HG02642 (cell line): Measurements from ENCODE around the gene GPR39.

Experiments used
- ATAC-seq: cut with Tn5 transposase; IDR thresholded peaks from one replicate; pipeline ENCODE4 v1.9.1; 2021; ENCODE audit warnings: mild to moderate bottlenecking; ENCODE audit not compliant: unreplicated experiment, poor library complexity

Gene GPR39

DNA sequence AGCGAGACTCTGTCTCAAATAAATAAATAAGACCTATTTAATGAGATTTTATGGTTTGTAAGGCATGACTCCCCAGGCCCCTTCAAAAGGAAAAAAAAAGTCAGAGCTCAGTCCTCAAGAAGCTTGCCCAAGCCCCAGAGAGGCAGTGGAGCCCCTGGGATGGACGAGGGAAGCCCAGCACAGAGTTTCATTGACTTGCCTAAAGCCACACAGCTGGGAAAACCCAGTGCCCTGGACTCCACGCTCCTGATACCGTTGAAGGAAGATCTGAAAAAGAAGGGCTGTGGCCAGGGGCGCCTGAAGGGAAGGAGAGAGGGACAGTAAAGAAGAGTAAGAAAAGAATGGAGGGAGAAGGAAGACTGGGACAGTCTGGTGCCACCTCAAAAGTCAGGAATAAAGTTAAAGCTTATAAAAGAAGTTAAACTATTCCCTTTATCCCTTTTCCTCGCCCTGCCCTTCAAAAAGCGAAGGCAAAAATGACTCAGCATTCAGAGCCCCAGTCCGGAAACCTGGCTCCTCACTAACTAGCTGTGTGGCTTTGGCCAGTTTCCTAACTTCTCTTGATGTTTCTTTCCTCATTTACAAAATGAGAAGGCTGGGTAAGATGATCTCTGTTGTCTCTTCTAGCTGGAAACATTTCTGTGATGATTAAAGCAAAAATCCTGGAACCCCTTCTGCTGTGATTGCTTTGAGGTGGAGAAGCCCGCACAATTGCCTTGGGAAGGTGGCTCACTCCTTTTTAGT lies 206.7 kb downstream of the GPR39 start:
- ATAC-seq: no peak

DNA sequence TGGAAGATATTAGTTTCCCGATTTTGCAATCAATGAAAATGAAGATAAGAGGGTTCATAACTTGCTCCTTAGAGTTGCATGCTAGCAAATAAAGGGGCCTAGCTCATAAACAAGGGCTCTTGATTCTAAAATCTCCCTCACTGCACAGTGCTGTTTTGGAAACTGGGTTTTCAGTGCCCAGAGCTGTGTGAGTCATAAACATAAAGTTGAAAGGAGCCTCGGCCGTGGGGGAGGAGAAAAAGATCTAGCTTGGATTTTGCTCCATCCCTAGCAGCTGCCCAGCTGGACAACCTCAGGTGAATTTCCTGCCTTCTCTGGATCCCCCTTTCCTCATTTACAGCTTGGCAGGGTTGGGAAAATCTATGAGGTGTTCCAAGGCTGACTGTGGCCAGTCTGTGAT lies 210.9 kb downstream of the GPR39 start:
- no peak for ATAC-seq

DNA sequence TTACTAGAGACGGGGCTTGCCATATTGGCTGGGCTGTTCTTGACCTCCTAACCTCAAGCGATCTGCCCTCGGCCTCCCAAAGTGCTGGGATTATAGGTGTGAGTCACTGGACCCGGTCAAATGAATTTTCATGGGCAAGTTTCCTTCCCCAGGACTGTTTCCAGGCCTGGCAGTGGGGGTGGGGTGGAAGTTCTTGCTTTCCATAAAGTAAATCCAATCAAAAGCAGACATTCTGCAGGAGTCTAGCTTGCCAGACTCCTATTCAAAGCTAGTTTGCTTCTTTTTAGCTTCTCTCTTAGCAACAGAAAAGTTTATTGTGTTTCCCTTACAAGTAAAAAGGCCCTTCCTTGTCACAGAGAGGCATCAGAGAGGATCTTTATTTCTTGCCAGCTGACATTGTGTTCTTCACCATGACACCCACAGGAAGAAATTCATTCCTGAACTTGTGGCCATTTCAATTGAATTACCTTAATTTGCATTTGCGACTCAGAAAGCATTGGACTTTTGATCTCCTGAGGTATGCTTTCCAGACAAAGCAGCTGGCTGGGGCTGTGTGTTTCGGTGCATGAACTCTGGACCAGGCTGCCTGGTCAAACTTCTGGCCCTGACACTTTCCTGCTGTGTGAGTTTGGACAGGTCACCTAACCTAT lies 215.5 kb downstream of the GPR39 start:
- ATAC-seq: no peak

DNA sequence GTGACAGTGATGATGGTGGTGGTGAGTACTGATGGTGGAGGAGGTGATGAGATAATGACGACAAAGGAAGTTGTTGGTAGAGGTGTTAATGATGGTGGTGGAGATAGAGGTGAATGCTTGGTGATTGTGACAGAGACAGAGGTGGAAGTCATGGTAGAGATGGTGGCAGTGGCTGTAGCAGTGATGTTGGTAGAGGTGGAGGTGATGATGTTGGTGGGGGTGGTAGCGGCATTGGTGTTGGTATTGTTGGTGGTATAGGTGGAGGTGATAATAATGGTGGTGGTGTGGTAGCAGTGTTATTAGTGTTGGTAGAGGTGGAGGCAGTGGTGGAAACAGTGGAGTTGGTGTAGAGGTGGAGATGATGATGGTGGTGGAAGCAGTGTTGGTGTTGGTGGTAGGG lies 217.0 kb downstream of the GPR39 start:
- ATAC-seq: no peak

DNA sequence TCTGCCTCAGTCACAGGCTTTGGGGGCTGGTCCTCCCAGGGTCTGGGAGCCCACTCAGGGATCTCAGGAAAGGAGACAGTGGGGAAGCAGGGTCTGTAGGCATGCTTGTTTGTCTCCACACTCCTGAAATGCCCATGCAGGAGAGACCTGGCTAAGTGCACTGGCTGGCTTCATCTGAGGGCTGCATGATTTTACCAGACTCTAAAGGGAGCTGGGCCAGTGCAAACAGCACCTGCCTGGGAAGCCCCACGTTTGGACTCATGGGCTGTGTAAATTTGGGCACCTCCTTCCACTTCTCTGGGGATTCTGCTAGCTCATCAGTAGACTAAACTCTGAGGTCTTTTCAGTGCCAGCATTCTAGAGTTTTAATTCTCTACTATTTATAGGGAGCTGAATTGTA lies 219.7 kb downstream of the GPR39 start:
- no peak for ATAC-seq

DNA sequence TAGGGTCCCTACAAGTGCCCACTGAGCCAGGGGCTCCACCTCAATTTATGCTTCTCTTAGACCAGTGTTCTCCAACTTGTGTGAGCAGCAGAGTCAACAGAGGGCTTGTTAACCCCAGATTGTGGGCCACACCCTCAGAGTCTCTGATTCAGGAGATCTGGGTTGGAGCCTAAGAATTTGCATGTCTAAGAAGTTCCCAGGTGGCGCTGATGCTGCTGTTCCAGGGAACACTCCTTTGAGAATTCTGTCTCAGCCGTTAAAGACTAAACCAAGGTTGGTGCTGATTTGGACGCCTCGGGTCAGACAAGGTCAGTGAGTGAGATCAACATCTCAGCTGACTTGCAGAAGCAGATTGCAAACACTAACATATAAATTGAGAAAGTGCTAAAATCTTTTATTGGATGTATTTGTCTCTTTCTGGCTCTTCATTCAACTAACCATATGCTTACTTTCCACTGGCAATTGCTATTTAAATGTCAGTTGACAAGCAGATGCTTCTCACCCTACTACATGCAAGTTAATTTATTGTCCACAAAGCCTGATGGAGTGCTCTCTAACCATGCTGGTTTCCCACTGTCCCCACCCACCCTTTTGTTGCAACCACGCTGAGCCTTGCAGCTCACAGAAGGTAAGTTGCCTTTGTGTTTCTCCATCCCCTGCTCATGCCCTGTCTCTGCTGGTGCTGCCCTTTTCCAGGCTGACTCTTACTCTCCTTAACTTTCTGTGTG lies 221.9 kb downstream of the GPR39 start:
- ATAC-seq: no peak

DNA sequence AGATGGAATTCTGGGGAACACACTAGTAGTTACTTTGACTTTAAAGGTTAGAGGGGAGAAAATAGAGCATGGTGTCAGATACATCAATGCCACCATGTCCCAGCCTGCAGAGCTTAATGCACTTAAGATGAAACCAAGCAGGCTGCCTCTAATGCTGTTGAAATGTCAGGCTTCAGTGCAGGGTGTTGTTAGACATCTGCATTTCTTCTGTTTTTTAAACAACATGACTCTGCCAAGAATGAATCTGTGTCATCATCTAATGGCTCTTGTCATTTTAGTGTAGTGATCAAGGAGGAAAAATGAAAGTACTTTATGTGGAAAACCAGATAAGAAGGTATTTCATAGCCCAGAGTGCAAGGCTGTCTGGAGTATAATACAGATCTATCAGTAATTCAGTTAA lies 223.5 kb downstream of the GPR39 start:
- no peak for ATAC-seq

DNA sequence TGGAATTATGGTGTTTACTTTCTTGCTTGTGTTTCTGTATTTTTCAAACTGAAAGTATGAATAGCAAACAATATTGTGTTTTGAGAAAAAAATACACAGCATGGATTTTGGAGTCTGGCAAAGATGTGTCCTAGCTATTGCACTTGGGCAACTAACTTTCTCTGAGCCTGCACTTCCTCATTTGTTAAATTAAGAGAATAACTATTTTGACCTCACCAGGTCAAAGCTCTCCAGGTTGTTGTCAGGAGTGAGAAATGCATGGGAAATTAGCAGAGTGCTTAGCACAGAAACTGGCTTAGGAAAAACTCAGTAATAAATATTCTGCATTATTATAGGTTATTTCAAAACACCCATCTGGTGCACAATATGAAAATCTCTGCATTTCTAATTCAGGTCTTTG lies 225.2 kb downstream of the GPR39 start:
- ATAC-seq: no peak

DNA sequence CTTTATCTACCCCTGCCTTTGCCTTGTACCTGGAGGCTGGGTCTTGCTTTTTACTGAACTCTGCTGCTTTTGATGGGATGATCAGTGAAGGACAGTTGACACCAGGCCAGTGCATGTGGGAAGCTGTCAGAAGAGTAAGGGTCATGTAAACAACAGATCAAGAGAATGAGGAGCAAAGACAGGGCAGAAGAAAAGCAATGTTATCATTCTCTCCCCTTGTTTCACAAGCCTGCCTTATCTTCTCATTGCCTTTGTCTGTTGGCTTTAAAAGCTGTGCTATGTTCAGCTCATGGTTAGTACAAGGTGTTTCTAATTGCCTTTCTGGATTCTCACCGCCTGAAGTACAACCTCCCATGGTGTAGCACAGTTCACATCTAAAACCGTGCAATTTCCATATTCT lies 225.8 kb downstream of the GPR39 start:
- no peak for ATAC-seq

DNA sequence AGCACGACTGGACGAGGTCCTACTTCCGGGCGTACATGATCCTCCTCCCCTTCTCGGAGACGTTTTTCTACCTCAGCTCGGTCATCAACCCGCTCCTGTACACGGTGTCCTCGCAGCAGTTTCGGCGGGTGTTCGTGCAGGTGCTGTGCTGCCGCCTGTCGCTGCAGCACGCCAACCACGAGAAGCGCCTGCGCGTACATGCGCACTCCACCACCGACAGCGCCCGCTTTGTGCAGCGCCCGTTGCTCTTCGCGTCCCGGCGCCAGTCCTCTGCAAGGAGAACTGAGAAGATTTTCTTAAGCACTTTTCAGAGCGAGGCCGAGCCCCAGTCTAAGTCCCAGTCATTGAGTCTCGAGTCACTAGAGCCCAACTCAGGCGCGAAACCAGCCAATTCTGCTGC lies 228.6 kb downstream of the GPR39 start:
- no peak for ATAC-seq

DNA sequence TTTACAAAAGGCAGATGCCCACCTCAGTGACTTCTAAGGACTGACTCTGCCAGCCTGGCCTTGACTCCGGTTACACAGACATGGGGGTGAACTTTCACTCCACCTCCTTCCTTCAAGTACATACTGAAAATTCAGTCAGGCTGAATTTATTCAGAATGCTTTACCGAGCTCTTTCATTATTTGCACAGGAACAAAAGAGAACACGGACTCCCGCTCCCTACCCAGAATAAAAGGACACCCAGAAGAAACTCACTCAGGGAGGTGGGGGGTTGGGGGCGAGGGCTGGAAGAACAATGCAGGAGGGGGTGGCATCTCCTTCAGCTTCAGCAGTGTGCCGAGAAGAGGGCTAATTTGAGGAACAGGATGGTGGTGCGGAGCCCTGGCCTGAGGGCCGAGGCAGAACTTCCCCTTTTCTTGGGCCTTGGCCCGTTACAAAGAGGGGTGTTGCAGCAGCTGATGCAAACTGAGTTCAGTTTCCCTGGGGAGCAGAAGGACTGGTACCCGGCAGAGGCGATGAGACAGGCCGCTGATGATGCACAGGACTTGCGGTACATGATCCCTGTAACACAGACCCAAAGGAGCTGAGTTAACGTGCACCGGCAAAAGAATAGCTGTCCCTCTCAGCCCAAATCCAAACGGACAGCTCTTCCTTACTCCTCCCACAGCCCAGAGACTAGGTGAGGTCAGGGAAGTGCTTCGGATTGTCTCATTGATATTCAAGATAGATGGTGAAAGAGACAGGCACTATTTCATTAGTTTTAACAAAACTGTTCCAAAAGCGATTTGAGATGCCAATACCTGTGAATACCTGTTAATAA lies 229.3 kb downstream of the GPR39 start:
- ATAC-seq: no peak

DNA sequence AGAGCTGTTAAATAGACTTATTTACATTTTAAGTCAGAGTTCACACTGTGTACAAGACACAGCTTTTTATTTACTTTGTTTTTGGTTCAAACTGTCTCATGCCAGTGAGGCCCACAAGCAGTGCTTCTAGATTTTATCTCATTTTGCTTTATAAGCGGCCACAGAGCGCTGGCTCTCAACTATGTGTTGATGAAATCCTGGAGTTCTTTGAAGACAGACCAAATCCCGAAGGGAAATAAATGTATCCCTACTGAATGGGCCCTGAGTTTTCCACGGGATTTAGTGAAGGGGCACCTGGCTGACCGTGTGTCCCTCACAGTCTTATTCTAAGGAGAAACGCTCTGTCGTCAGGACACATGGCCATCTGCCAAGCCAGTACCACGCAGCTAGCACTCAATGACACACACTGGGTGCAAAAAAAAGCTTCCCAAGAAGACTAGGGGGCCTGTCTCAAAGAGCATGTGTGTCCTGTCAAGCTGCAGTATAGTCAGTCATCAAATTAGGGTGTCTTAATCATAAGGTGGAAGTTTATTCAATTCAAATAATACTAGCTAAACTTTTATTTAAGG lies 230.0 kb downstream of the GPR39 start:
- no peak for ATAC-seq

DNA sequence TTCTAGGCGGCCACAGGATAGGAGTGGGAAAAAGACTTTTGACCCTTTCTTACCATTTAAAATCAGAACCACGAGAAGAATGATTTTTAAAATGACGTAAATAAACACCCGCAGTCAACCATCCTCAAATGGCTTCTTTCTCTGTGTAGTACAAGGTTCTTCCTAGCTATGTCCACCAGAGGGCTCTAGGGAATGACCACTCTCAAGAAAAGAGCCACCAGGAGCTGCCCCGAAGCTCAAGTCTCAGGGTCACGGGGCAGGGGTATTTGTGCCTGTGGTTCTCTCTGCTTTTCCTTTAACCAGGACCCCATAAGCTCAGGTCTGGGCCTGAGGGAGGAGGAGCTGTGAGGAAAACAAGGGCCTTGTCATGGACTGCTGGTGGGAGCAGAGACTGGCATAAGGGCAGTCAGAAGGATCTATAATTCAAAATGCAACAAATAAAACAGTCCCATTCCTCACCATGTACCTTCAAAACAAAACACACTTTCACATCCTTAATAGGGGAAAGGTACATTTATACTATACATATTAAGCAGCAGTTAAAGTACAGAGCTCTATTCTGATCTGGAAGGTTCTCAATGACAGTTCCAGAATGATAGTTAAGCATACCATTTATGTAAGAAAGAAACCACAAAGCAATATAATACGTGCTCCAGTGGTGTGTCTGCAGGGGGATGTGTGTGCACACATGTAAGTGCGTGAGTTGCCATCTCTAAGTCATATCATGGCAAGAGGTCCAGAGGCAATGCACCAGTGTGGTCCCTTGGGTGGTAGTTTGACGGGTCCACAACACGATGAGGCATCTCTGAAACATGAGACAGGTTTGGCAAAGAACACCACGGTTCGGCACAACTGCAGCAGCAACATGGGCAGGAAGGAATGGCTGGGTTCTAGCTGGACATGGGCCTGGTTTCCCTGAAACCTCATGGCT lies 234.8 kb downstream of the GPR39 start:
- ATAC-seq: no peak

DNA sequence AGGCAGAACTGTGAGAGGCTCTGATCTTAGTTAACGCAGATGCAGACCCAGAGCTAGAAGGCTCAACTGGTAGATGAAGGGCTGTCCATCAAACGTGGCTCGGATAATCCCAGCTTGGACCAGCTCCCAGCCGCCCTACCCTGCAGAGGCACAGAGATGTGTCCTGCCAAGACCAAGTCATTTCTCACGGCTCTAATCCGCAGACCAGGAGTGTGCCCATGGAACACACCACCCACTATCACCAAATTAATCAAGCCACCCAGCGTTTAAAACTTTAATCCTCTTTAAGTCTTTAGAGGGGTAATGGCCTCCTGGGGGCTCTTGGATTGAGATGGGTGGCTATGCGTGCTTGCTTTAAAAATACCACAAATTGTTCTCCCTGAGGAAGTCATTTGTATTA lies 235.9 kb downstream of the GPR39 start:
- ATAC-seq: no peak

DNA sequence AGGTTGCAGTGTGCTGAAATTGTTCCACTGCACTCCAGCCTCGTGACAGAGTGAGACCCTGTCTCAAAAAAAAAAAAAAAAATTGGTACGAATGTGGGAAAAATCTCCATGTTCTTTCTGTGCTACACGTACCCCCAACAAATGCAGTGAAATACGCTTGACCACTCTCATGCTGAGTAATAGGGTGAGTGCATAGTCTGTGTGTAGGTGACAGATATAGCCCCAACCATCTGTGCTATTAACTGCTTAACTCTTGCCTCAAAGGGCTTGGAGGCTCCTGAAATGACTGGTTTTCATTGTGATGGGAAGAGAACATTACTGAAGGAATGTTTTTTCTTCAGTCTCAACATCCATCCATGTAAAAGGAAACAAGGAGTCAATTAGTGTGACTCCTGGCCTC lies 237.7 kb downstream of the GPR39 start:
- no peak for ATAC-seq

DNA sequence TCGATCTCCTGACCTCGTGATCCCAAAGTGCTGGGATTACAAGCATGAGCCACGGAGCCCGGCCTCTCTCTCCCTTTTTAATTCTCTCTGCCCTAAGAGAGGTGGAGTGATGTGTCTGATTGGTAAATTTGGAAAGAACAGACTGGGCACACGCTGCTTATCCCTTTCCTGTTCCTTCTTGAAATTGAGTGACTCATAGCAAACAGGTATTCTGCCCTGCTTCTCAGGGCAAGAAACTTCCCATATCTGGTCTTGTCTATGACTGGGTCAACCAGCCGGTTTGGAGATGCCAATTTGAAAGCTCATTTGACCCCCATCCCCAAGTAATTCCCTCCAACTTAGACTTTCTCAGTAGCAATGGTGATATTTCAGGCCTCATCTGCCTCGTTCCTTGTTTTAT lies 238.4 kb downstream of the GPR39 start:
- no peak for ATAC-seq

DNA sequence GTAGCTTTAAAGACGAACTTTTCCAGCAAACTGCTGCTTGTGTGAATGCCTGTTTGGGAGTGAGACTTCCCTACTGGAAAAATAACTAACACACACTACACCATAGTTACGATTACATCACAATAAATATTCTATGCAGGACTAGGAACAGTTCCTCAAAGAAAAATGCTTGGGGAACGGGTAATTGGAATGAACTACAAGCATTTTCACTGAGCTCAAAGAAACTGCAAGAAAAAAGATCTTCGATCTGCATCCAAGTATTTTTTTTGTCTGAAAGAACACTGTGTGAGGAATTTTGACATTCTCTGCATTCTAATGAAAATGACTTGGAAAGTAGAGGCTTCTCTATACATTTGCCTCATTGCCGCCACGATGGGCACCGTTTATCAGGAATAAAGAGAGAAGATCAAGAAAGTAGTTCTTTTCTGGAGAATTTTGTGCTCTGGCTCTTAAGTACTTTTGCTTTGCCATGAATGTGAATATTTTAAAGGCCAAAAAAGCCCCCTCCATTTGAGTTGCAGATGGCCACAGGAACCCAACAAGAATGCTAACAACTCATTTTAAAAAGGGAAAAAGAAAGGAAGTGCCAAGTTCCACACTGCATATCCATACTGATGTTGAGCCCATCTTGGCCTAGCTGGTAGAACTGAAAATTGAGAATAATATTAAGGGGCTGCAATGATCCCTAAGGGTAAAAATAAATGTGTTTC lies 239.8 kb downstream of the GPR39 start:
- no peak for ATAC-seq

DNA sequence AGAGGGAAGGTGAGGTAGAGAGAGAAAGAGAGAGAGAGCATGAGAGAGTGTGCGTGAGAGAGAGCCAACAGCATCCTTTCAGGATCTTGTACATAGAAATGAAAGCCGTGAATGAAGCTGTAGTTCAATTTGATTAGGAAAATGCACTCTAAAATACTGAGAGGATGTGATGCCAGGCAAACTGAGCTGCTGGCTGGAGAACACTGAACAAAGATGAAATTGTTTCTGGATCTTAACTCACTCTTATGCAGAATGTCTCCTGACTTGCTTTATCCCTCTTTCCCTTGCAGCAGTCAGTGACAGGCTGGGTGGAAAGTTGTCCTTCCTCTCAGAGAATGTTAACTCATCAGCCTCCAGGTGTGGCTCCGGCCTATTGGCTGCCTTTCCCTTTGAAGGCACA lies 242.7 kb downstream of the GPR39 start:
- no peak for ATAC-seq

DNA sequence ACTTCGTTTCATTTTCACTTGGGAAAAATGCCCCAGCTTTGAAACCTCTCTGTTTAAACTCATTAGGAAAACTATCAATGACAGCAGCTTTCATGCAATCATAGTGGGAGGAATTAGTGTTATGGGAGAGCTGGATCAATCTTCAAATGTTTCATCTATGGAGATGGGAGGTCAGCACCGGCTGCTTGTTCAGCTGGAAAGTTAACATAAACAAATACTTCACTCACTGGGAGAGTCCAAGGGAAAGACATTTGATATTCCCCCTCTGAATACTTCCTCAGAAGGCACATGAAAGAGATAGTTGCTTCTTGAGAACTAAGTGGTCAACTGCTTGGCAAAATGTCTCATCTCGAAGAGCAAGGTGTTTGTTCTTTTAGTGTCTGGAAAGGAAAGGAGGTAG lies 246.1 kb downstream of the GPR39 start:
- ATAC-seq: no peak
